ENCODE measurements around the gene NT5C1A. TPM values are rescaled to one million over a fixed set of nuclear protein-coding genes. Genes with fewer than 3 reads are reported as not detected.

The NT5C1A gene
- total RNA-seq, 4 donors from 2014 or later = not detected

GRCh38 chr1:39615086-39615673 lies 56.7 kb downstream of the NT5C1A start:
- TF ChIP-seq CTCF (IDR thresholded peaks at IDR 0.05) (no peak), POLR2A (IDR thresholded peaks at IDR 0.05) (no peak)
- intact Hi-C loops (cut with DNase I; ENCODE audit: low total_unique reads) = loop anchor here (10.0 kb wide), 1 partner anchor 100 kb away; no protein-coding TSS in a partner anchor
- DNase-seq (ENCODE audit: low spot score in 2 of 2) = no peak
- H3K4me3 ChIP-seq (ENCODE audit: low read depth, poor library complexity, severe bottlenecking) = no peak overlapping the region
- WGBS, 2 donors = 72 to 78% methylated on average over 8 of the region's 8 CpGs

GRCh38 chr1:39614488-39614887 lies 57.4 kb downstream of the NT5C1A start:
- intact Hi-C loops (cut with DNase I; ENCODE audit: low total_unique reads) = loop anchor here (10.0 kb wide), 1 partner anchor 100 kb away; no protein-coding TSS in a partner anchor
- no peak for TF ChIP-seq CTCF (IDR thresholded peaks at IDR 0.05)
- no peak for TF ChIP-seq POLR2A (IDR thresholded peaks at IDR 0.05)
- no peak for DNase-seq (ENCODE audit: low spot score in 2 of 2)
- no peak overlapping the region for H3K4me3 ChIP-seq (ENCODE audit: low read depth, poor library complexity, severe bottlenecking)
- WGBS, 2 donors = 92% methylated on average over 6 of the region's 6 CpGs

- no peak overlapping the region for H3K4me3 ChIP-seq (ENCODE audit: low read depth, poor library complexity, severe bottlenecking)
- intact Hi-C loops (cut with DNase I; ENCODE audit: low total_unique reads) = loop anchor here (10.0 kb wide), 1 partner anchor 102 kb away; no protein-coding TSS in a partner anchor
- no peak for TF ChIP-seq CTCF (IDR thresholded peaks at IDR 0.05)
- no peak for TF ChIP-seq POLR2A (IDR thresholded peaks at IDR 0.05)
- WGBS, 2 donors = 80 to 90% methylated on average over 6 of the region's 6 CpGs
- DNase-seq (ENCODE audit: low spot score in 2 of 2) = no peak
These were observed 58.7 kb downstream of the NT5C1A start for GRCh38 chr1:39613250-39613649.

GRCh38 chr1:39609618-39610331 lies 62.1 kb downstream of the NT5C1A start:
- WGBS, 2 donors = 23 to 31% methylated on average over 39 to 42 of the region's 42 CpGs
- DNase-seq (ENCODE audit: low spot score in 2 of 2) = peak; percentile 33 to 95
- intact Hi-C loops (cut with DNase I; ENCODE audit: low total_unique reads) = loop anchor here (10.0 kb wide), 1 partner anchor 105 kb away; no protein-coding TSS in a partner anchor
- no peak for TF ChIP-seq CTCF (IDR thresholded peaks at IDR 0.05)
- no peak for TF ChIP-seq POLR2A (IDR thresholded peaks at IDR 0.05)
- H3K4me3 ChIP-seq (ENCODE audit: low read depth, poor library complexity, severe bottlenecking) = no peak overlapping the region

Other genes with a start within 250 kb of the NT5C1A start
- gene BMP8A, start 180.5 kb downstream of the NT5C1A start, total RNA-seq = under 1 TPM in 2 of 4 donors, not detected in 2; 0.81 to 0.91 TPM
- 100 to 1,000 TPM in 2 of 4 donors, 10 to 100 TPM in 2; 76.8 to 105 (median 91.0) TPM for gene PABPC4, start 95.3 kb downstream of the NT5C1A start, total RNA-seq
- 1 to 10 TPM in 3 of 4 donors, under 1 TPM in 1; 0.42 to 3.0 (median 1.6) TPM for gene HEYL, start 32.5 kb downstream of the NT5C1A start, total RNA-seq
- not detected for gene HPCAL4, start 19.3 kb upstream of the NT5C1A start, total RNA-seq
- 10 to 100 TPM; 21.5 to 36.9 (median 25.5) TPM for gene PPIE, start 66.8 kb upstream of the NT5C1A start, total RNA-seq
- gene OXCT2, start 99.2 kb upstream of the NT5C1A start, total RNA-seq = 1 to 10 TPM in 2 of 4 donors, under 1 TPM in 1, not detected in 1; 0.15 to 6.6 (median 1.4) TPM
- gene BMP8B, start 116.8 kb upstream of the NT5C1A start, total RNA-seq = 1 to 10 TPM; 1.1 to 2.2 (median 1.5) TPM
- 10 to 100 TPM; 22.3 to 49.2 (median 33.7) TPM for gene TRIT1, start 211.4 kb upstream of the NT5C1A start, total RNA-seq
- 100 to 1,000 TPM in 3 of 4 donors, 10 to 100 TPM in 1; 66.9 to 178 (median 123) TPM for gene MYCL, start 229.8 kb upstream of the NT5C1A start, total RNA-seq

All from lower leg skin (tissue), 4 donors.